ENCODE data around the gene PSTPIP1. TPM values are rescaled to one million over a fixed set of nuclear protein-coding genes. Genes with fewer than 3 reads are reported as not detected.

PSTPIP1 gene
- total and polyA plus RNA-seq, 2 of the 8 experiments (the other 6 are each of a cell fraction or from before 2014, with no cell fraction given) = 1.6 to 1.8 TPM

- Histone ChIP-seq H3K9ac (replicated peaks in 1 of 4; ENCODE audit: extremely low read depth in 1 of 4, low read depth in 3 of 4, low read length in 3 of 4) (no peak overlapping the region), H4K5ac (ENCODE audit: insufficient read length, low read depth, low read length) (no peak overlapping the region), H4K91ac (replicated peaks; ENCODE audit: insufficient read length, low read length) (no peak overlapping the region), H3K9me3 (ENCODE audit: insufficient read depth in 2 of 2, low read depth in 1 of 2, low read length in 1 of 2) (no peaks in the 10 kb centered on the region), H4K20me1 (replicated peaks in 1 of 2; ENCODE audit: control insufficient read depth in 1 of 2, insufficient read depth in 2 of 2, low read length in 2 of 2) (no peaks in the 10 kb centered on the region), H2BK5ac (ENCODE audit: low read depth, low read length) (no peak overlapping the region), H2BK120ac (replicated peaks; ENCODE audit: low read depth, low read length) (no peak overlapping the region), H3K79me2 (ENCODE audit: control insufficient read depth in 1 of 2, insufficient read depth in 2 of 2, low read length in 2 of 2) (no peaks in the 10 kb centered on the region), H3K18ac (ENCODE audit: extremely low read depth, low read length) (no peak overlapping the region), H3K27me3 (replicated peaks in 1 of 4; ENCODE audit: control insufficient read depth in 3 of 4, extremely low read depth in 1 of 4, insufficient read depth in 3 of 4, low read length in 3 of 4) (no peaks in the 10 kb centered on the region), H3K56ac (replicated peaks; ENCODE audit: insufficient read length, low read depth, low read length) (no peak overlapping the region), H3K36me3 (ENCODE audit: control insufficient read depth in 2 of 4, insufficient read depth in 4 of 4, low read length in 3 of 4) (no peaks in the 10 kb centered on the region), H3K27ac (ENCODE audit: low read depth, low read length) (no peak overlapping the region), H2BK20ac (ENCODE audit: low read length) (no peak overlapping the region), H3K14ac (ENCODE audit: insufficient read length) (no peak overlapping the region), H2BK15ac (ENCODE audit: low read length) (no peak overlapping the region), H3K79me1 (ENCODE audit: low read depth, low read length) (no peaks in the 10 kb centered on the region), H3K23me2 (ENCODE audit: low read depth, low read length) (no peaks in the 10 kb centered on the region), H2AFZ (ENCODE audit: low read length) (no peak overlapping the region), H3K4me1 (replicated peaks in 1 of 4; ENCODE audit: control insufficient read depth in 3 of 4, insufficient read depth in 4 of 4, low read length in 3 of 4) (peaks cover 0 to 9% (median 0%) of the 10 kb centered on the region in 4 experiments; a peak in 3 of 7 replicates), H2AK5ac (ENCODE audit: low read depth, low read length) (no peak overlapping the region), H4K8ac (ENCODE audit: extremely low read depth, insufficient read depth, low read length) (no peak overlapping the region), H3K4me2 (ENCODE audit: insufficient read depth in 1 of 2, low read depth in 2 of 2, low read length in 2 of 2) (no peak overlapping the region), H3K23ac (ENCODE audit: insufficient read length) (no peak overlapping the region), H3K4ac (replicated peaks; ENCODE audit: insufficient read length, low read depth, low read length) (no peak overlapping the region), H3K4me3 (ENCODE audit: extremely low read depth in 1 of 4, insufficient read depth in 2 of 4, low read depth in 3 of 4, low read length in 4 of 4) (no peak overlapping the region), H2BK12ac (ENCODE audit: low read depth, low read length) (no peak overlapping the region)
- no peak for FAIRE-seq
- no peak for DNase-seq (ENCODE audit: low read depth in 1 of 2, low spot score in 2 of 2)
- WGBS, 2 experiments (ENCODE audit: extremely low coverage in 1 of 2, insufficient coverage in 1 of 2, insufficient read length in 1 of 2, insufficient replicate concordance in 2 of 2, low coverage in 1 of 2, low lambda C conversion rate in 2 of 2, missing lambda C conversion rate in 1 of 2) = 92% methylated on average over 5 of the region's 6 CpGs; no CpG with 5 or more reads in 1 of the 2 experiments
- ChIA-PET CTCF (ENCODE audit: partially characterized antibody) (interaction anchor here (0.6 to 3.1 kb wide), 4 partner anchors 11 to 418 kb away, joined by 3 to 17 read pairs (median 4); no protein-coding TSS in a partner anchor), POLR2A (ENCODE audit: partially characterized antibody) (no interaction called here)
- TF ChIP-seq EP300 (IDR thresholded peaks at IDR 0.05; ENCODE audit: borderline replicate concordance in 1 of 2, low read depth in 2 of 2, low read length in 2 of 2) (no peak), ASH2L (IDR thresholded peaks at IDR 0.05; ENCODE audit: low read length) (no peak), CEBPB (IDR thresholded peaks at IDR 0.05; ENCODE audit: low read depth, low read length) (no peak), POLR2AphosphoS5 (IDR thresholded peaks at IDR 0.05; ENCODE audit: low read depth, low read length) (no peak), EGR1 (IDR thresholded peaks at IDR 0.05; ENCODE audit: borderline replicate concordance, low read depth, low read length) (no peak), NANOG (IDR thresholded peaks at IDR 0.05; ENCODE audit: insufficient read depth, low read depth, low read length, poor library complexity, severe bottlenecking) (no peak), CTCF (IDR thresholded peaks at IDR 0.05; ENCODE audit: control extremely low read depth in 1 of 3, insufficient read depth in 1 of 3, low read depth in 1 of 3, low read length in 3 of 3) (no peak), CTBP2 (IDR thresholded peaks at IDR 0.05; ENCODE audit: borderline replicate concordance, insufficient read depth, insufficient read length, low read length) (no peak), MAX (IDR thresholded peaks at IDR 0.05) (no peak)
Measured at GRCh38 chr15:77020348-77021087, 25.6 kb downstream of the PSTPIP1 start.
